ENCODE data around the gene PTPRN.

- TF ChIP-seq CTCF (IDR thresholded peaks at IDR 0.05) (no peak), POLR2A (IDR thresholded peaks at IDR 0.05) (no peak)
These were observed 16.6 kb upstream of the PTPRN start for GRCh38 chr2:219325657-219326315.

Measured in prostate gland (tissue), 2 donors.